Measurements from ENCODE around the gene S100A13. TPM values are rescaled to one million over a fixed set of nuclear protein-coding genes. Genes with fewer than 3 reads are reported as not detected.

Gene S100A13
- total RNA-seq, 1 donor from 2014 or later, result 76.1 TPM

DNA sequence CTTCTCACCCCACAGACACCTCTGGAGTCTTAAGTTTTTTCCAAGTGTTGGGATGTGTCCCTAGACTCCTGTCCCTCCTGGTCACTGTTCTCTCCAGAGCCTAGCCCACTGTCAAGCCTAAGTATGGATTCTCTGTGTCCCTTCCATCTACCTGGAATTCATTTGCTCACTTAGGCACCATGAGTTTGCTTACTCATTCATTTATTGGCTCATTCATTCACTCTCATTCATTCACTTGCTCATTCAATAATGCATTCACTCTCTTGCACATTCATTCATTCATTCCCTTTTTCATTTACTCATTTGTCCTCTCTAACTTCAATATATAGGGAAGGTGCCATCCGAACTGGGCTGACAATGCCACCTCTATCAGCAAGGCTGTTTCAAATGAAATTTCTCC, 15.9 kb downstream of the S100A13 start:
- no peaks in the 10 kb centered on the region for H3K27me3 ChIP-seq
- TF ChIP-seq CTCF (IDR thresholded peaks at IDR 0.05), result no peak
- intact Hi-C loops (cut with DNase I), result no loop called here
- ATAC-seq, result no peak
- H3K27ac ChIP-seq, result peak overlapping the region; percentile 93
- peak overlapping the region; percentile 22 for H3K4me3 ChIP-seq
- H3K4me1 ChIP-seq, result peaks cover 42% of the 10 kb centered on the region
- DNase-seq, result no peak
- peaks cover 13% of the 10 kb centered on the region for H3K36me3 ChIP-seq
- H3K9me3 ChIP-seq, result no peaks in the 10 kb centered on the region

- H3K27ac ChIP-seq, result peak overlapping the region; percentile 93
Measured at GRCh38 chr1:153610811-153611301, 16.4 kb downstream of the S100A13 start.

DNA sequence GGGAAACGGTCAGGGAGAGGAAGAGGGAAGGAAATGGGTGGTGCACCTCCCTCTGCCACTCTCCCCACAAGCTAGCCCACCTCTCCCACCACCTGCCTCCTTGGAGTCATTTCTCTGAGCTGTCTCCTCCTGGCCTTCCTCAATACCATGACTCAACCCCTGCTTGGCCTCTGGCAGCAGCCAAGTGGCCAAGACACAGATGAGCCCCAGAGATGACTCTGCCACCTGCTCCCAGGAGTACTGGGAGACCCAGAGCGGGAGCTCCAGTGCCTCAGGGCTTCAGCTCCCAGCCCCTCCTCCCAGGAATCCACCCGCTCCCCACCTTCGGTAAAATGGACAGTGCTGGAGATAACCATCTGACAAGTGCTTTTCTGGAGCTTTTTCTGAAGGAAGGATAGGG, 17.0 kb downstream of the S100A13 start:
- TF ChIP-seq CTCF (IDR thresholded peaks at IDR 0.05), result no peak
- intact Hi-C loops (cut with DNase I), result no loop called here
- no peaks in the 10 kb centered on the region for H3K27me3 ChIP-seq
- DNase-seq, result no peak
- no peak for ATAC-seq
- no peak overlapping the region for H3K4me3 ChIP-seq
- H3K36me3 ChIP-seq, result peaks cover 13% of the 10 kb centered on the region
- H3K9me3 ChIP-seq, result no peaks in the 10 kb centered on the region
- peaks cover 37% of the 10 kb centered on the region for H3K4me1 ChIP-seq
- peak overlapping the region; percentile 93 for H3K27ac ChIP-seq

More at GRCh38 chr1:153610811-153611301, 16.4 kb downstream of the S100A13 start:
- Histone ChIP-seq H3K4me3 (no peak overlapping the region), H3K36me3 (peaks cover 13% of the 10 kb centered on the region), H3K4me1 (peaks cover 37% of the 10 kb centered on the region), H3K9me3 (no peaks in the 10 kb centered on the region), H3K27me3 (no peaks in the 10 kb centered on the region)
- ATAC-seq, result no peak
- TF ChIP-seq CTCF (IDR thresholded peaks at IDR 0.05), result no peak
- intact Hi-C loops (cut with DNase I), result no loop called here
- no peak for DNase-seq

DNA sequence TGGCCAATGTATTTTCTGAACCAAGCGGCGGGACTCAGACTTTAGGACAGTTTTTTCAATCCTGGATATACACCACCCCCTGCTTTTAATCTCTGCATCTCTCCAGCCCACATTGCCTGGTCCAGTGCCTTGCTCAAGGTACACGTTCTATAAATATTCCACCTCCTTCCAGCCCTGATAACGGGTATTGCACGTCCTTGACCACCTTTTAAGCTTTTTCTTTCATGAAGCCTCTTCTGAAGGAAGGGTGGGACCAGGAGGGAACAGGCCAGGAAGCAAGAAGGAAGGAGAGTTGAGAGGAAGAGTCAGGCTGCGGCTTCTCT, 17.8 kb downstream of the S100A13 start:
- peak overlapping the region; percentile 93 for H3K27ac ChIP-seq
- TF ChIP-seq CTCF (IDR thresholded peaks at IDR 0.05), result no peak
- peaks cover 13% of the 10 kb centered on the region for H3K36me3 ChIP-seq
- H3K4me1 ChIP-seq, result peaks cover 37% of the 10 kb centered on the region
- no peak overlapping the region for H3K4me3 ChIP-seq
- ATAC-seq, result no peak
- DNase-seq, result no peak
- H3K27me3 ChIP-seq, result no peaks in the 10 kb centered on the region
- intact Hi-C loops (cut with DNase I), result no loop called here
- no peaks in the 10 kb centered on the region for H3K9me3 ChIP-seq

DNA sequence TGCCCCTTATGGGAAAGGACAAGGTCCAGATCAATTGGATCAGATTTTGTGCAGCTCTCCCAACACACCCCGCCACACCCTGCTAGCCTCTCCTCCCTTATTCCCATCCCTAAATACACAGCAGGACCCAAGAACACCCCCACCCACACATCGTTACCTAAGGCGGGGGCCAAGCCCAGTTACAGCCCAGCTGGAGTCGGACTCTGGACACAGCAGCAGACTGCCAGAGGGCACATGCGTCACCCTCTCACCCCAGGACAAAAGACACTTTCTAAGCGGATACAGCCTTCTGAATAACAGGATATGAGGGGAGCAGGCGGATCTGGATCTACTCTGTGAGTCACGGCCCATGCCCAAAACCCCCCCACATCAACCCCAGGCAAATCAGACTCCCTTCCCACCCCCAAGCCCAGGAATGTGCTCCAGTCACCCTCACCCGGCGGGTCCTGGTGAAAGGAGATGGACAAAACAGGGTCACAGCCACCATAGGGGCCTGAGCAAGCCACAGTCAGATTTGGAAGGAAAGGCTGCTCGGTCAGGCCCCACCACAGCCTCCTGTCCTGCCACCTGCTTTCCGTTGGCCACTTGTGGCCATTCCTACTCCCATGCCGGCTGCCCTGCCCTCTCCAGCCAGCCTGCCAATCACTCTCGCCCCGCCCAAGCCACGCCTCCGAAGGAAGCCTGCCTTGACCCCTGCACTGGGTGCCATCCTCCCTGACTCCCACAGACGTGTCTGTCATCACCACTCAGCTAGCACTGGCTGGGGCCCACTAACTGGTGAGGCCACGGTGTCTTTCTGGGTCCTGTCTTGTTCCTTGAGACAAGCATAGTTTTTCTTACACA, 18.3 kb downstream of the S100A13 start:
- Histone ChIP-seq H3K27ac (peak overlapping the region; percentile 93), H3K4me3 (peak overlapping the region; percentile 53), H3K9me3 (no peaks in the 10 kb centered on the region), H3K36me3 (peaks cover 13% of the 10 kb centered on the region), H3K4me1 (peaks cover 37% of the 10 kb centered on the region), H3K27me3 (no peaks in the 10 kb centered on the region)
- TF ChIP-seq CTCF (IDR thresholded peaks at IDR 0.05), result no peak
- DNase-seq (peak; percentile 91), ATAC-seq (peak; percentile 81)
- intact Hi-C loops (cut with DNase I), result no loop called here
